GM21786 (cell line): Measurements from ENCODE around the gene AATF.

ENCODE experiments used
- ATAC-seq: cut with Tn5 transposase; IDR thresholded peaks from one replicate; pipeline ENCODE4 v1.9.1; 2021; ENCODE audit not compliant: unreplicated experiment

The AATF gene, protein sequence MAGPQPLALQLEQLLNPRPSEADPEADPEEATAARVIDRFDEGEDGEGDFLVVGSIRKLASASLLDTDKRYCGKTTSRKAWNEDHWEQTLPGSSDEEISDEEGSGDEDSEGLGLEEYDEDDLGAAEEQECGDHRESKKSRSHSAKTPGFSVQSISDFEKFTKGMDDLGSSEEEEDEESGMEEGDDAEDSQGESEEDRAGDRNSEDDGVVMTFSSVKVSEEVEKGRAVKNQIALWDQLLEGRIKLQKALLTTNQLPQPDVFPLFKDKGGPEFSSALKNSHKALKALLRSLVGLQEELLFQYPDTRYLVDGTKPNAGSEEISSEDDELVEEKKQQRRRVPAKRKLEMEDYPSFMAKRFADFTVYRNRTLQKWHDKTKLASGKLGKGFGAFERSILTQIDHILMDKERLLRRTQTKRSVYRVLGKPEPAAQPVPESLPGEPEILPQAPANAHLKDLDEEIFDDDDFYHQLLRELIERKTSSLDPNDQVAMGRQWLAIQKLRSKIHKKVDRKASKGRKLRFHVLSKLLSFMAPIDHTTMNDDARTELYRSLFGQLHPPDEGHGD

DNA sequence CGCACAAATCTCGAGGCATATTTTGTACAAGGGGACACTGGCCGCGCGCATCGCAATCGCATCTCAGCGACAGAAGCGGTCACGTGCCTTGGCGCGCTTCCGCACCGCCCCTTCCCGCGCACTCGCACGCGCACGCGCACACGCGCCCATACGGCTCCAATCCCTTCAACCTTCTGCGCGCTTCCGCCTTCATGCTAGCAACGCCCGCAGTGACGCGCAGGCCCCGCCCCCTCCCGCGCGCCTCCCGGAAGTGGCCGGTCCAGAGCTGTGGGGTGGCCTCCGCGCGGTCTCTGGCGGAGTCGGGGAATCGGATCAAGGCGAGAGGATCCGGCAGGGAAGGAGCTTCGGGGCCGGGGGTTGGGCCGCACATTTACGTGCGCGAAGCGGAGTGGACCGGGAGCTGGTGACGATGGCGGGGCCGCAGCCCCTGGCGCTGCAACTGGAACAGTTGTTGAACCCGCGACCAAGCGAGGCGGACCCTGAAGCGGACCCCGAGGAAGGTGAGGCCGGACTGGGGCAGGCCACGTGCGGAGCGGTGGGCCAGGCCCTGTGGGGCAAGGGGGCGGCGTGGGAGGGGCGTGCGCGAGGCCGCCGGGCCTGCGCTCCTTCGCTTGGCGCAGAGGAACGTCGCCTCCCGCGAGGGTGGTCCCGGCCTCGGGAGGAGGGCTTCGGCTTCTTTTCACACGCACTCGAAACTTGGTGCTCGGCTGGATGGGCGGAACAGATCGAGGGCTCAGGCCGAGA lies at the start of gene AATF:
Gene AATF (plus strand): TSS at position 238 of the 744 bp plus-strand sequence. CDS start 172 bp downstream, at position 410.
- peak; percentile 91 for ATAC-seq

GRCh38 chr17:36899250-36900159 lies 49.2 kb upstream of the AATF start:
- no peak for ATAC-seq

DNA sequence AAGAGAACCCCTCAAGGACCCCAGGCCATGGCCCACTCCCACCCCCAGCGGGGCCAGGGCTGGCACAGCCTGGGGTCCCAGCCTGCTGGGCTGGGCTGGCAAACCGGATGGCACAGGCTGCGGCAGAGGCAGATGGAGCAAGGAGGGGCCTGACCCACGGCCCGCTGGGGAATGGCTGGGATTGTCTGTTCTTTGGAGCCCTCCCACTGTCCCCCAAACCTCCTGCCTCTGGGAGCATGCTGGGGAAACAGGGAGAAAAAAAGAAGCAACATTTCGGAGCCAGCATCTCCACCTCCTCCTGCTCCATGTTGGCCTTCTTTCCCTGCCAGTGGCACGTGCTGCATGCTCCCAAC lies 48.6 kb upstream of the AATF start:
- no peak for ATAC-seq

GRCh38 chr17:36901506-36901905 lies 47.2 kb upstream of the AATF start:
- no peak for ATAC-seq

GRCh38 chr17:36907407-36907806 lies 41.3 kb upstream of the AATF start:
- no peak for ATAC-seq

GRCh38 chr17:36910513-36910912 lies 38.2 kb upstream of the AATF start:
- no peak for ATAC-seq

DNA sequence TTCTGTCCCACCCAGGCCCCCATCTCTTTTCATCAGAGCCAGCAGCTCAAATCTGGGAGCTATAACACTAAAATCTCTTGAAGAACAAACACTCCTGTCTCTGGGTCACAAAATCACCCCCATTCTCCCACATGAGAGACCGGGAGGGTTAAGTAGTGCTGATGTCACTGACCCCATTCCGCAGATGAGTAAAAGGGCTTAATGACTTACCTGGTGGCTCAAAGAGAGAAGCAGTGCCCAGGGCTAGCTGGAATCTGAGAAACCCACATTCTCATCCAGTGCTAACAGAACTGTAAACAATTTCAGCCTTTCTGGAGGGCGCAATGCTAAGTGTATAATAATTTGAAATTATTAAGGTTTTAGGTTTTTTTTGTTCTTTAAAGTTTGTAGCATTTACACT lies 37.8 kb upstream of the AATF start:
- no peak for ATAC-seq

DNA sequence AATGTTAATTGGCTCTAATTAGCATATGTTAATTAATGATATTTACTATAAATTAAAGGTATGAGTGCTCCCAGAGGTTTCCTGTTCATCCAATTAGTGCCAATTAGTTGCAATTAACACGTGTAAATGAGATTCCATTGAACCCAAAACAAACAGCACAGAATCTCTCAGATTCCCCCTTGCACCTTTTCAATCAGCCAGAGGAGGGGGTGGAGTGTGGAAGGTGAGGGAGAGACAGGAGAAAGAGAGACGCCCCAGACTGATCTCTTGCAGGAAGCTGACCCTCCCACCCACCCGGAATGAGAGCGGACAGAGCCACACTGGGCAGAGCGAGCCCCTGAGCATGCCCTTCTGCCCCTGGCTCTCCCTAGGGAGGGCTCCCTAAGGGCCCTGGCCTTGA lies 35.6 kb upstream of the AATF start:
- ATAC-seq, result no peak

GRCh38 chr17:36918211-36918691 lies 30.5 kb upstream of the AATF start:
- ATAC-seq, result no peak

DNA sequence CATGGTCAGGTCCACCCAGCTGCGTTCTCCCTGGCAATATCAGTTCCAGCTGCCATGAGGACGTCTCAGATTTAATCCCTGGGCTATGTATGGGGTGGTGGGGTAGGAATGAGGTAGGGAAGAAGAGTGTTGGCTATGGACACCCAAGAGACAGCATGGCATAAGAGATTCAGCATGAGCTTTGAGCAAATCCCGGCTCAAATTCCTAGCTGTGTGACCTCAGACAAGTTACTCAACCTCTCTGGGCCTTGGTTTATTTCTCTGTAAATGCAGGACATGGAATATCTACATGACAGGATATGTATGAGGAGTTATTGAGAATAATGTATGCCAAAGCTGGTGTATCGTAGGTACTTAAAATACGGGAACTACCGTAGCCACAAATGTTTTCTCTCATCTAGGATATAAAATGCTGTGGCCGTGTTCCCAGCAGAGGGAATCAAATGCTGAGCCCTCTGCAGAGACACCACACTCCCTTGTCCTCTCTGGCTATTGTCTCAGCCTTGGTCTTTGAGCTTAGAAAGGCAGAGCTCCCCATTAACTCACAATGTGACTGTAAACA lies 29.3 kb upstream of the AATF start:
- ATAC-seq, result no peak

DNA sequence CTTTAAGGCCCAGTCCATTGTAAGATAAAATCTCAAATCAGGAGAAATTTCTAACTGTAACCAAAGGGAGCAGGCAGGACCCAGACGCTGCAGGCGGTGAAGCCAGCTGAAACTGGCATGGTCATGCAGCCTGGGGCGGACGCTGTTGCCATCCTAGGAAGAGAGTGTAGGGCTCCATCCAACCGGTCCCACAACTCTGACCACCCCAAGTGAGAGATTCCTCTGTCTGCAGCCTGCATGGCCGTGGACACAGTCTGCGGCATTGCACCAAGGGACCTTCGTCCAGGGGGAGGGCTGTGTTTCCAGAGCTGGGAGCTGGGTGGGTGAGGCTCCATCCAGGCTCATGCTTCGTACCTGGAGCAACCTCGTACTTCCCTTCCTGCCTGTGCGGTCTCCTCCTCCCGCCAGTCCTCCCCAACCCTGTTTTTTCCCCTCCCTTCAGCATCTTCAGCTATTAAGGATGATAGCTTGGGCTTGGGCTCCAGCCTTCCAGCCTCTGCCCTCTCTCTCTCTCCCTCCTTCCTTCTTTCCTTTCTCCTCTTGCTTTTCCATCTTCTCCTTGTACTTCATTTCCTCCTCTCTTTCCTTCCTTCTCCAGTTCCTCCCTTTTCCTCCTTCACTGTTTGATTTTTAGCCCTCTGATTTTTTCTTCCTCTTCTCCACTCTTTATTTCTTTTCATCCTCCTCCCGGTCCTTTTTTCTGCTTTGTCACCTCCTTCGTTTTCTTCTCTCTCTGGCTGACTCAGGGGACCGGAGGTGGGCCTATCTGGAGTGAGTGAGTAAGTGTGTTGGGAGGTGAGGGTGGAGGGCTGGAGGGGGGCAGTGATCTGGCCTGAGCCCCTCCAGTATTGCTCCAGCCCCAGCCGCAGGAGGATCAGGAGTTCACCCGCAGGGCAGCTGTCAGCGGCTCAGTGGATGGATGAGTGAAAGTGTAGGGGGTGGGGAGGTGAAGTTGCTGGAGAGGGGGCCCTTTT lies 28.4 kb upstream of the AATF start:
- no peak for ATAC-seq

DNA sequence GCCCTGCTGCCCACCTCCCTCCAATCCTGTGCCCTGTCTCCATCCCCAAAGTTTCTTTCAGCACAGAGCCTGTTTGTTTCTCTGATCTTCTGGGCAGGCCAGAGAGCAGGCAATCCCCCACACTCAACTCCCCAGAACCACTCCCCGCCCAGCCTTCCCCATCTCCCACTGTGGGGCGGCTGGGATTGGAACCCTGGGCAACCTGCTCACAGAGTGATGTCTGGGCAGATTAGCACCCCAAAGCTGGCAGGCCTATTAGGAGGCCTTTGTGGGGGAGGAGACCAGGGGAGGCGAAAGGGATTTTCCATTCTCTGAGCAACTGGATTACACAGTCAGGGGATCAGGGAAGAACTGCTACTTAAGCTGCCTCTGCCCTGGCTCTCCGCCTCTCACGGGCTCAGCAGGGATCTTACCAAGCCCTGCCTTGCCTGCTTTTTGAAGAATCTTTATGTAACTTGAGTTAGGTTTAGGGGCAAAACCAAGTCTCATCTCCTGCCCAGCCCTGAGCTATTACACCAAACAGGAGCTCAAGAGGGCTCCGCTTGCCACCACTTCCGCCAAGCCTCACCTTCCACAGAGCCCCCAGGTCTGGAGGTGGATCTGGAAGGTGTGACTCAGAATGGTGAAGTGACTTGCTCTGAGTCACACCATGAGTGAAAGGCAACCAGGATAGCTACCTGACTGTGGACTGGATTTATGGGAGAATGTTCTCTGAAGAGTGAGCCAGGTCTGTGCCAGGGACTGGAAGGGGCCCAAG lies 27.5 kb upstream of the AATF start:
- ATAC-seq, result no peak

DNA sequence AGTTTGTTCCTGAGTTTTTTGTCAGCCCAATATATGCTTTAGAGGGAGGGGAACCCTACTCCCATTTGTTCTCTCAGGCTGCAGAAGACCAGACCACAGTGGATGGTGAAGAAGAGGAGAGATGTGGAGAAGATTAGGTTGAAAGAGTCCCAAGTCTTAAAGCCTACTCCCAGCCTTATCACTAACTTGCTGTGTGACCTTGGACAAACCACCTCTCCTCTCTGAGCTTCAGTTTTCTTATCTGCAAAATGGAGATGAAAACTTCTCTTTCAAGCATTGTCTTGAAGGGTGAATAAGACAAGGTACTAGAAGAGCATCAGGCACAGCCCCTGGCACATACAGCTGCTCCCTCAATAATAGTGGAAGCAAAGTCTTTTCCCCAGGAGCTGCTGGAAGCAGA lies 26.6 kb upstream of the AATF start:
- no peak for ATAC-seq

GRCh38 chr17:36923814-36924221 lies 24.9 kb upstream of the AATF start:
- no peak for ATAC-seq

DNA sequence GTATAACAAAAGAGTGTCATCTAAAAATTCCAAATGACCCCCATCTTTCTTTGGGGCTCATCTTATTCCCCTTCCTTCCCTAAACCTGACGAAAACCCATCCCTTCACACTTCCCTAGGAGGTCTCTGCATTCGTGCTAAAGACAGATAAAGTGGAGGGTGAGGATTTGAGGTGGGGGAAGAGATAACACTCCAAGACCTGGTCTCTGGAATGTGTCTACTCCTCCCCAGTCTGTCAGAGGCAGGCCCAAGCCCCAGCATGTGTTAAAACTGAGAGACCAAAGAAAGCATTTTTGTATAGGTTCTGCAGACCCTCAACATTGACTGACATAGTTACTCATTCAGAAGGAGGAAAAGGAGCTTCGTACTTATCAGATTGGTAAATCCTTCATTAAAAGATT lies 22.5 kb upstream of the AATF start:
- no peak for ATAC-seq

GRCh38 chr17:36926701-36927100 lies 22.1 kb upstream of the AATF start:
- ATAC-seq, result no peak

DNA sequence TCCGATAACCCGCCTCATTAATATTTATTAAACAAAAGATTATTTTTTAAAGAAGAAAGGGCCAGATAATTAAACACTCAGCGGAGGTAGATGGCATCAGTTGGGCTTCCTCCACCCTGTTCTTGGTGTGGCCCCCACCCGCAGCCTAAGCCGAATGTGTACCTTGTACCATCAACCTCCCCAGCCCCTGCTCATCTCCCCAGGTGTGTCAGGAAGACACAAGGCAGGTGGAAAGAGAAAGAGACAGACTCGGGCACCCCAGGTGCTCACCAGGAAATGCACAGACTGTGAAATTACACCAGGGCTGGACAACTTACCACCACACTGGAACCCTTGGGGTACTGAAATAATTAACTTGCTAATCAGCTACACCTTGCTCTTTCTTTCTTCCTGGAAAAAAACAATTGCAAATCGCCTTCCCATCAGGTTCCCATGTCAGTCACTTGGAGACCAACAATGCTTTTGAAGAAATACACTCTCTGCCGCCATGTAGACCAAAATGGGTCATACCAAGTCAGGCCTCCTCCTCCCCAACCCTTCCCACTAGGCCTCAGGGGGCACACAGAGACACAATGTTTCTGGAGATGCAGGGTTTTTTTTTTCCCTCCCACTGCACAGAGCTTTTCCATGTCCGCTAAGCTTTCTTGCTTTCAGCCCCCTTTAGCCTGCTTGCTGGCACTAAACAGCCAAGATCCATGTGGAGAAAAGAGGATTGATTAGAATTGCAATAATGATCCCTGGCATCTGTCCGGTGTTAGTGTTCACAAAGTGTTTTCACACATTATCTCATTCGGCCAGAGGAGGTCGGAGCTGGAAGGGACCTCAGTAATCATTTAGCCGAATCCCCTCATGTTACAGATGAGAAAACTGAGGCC lies 20.0 kb upstream of the AATF start:
- no peak for ATAC-seq
